Smooth muscle cell (in vitro differentiated cells): ENCODE data around the gene SGK1. TPM values are rescaled to one million over a fixed set of nuclear protein-coding genes. Genes with fewer than 3 reads are reported as not detected.
"Not testable (repeated sequence)": the region's sequence is repeated elsewhere in the genome, so short reads cannot be mapped to it uniquely, and the experiment has no call there.

ENCODE experiments used
- DNase-seq: peaks from one replicate; lab custom pipeline; 2025; ENCODE audit not compliant: unreplicated experiment; lab: John Stamatoyannopoulos, UW
- H2AFZ ChIP-seq: fragments of 200-600 bp; sonication (generic); 2 replicates; pipeline ENCODE4 v1.6.0; 2016; ENCODE audit warnings: antibody characterized with exemption, low read depth, mild to moderate bottlenecking
- H3F3A ChIP-seq: fragments of 200-600 bp; sonication (generic); 2 replicates; pipeline ENCODE4 v1.6.0; 2017; ENCODE audit warnings: antibody characterized with exemption, low read depth
- H3K27ac ChIP-seq: fragments of 200-600 bp; sonication (generic); 2 replicates; pipeline ENCODE4 v1.5.1; 2016; ENCODE audit warnings: low read depth, mild to moderate bottlenecking
- H3K27me3 ChIP-seq: fragments of 200-600 bp; sonication (generic); 2 replicates; pipeline ENCODE4 v1.6.1; 2016; ENCODE audit warnings: low read depth, mild to moderate bottlenecking
- H3K36me3 ChIP-seq: fragments of 200-600 bp; sonication (generic); 2 replicates; pipeline ENCODE4 v1.5.1; 2016; ENCODE audit warnings: low read depth
- H3K4me1 ChIP-seq: fragments of 200-600 bp; sonication (generic); 2 replicates; pipeline ENCODE4 v1.5.1; 2016; ENCODE audit warnings: low read depth
- H3K4me2 ChIP-seq: fragments of 200-600 bp; sonication (generic); 2 replicates; pipeline ENCODE4 v1.6.0; 2016; ENCODE audit warnings: mild to moderate bottlenecking
- H3K4me3 ChIP-seq: fragments of 200-600 bp; sonication (generic); 2 replicates; pipeline ENCODE4 v1.5.1; 2016; ENCODE audit warnings: mild to moderate bottlenecking
- H3K79me2 ChIP-seq: fragments of 200-600 bp; sonication (generic); 2 replicates; pipeline ENCODE4 v1.6.0; 2016; ENCODE audit warnings: low read depth, mild to moderate bottlenecking
- H3K9ac ChIP-seq: fragments of 200-600 bp; sonication (generic); 2 replicates; pipeline ENCODE4 v1.6.0; 2016; ENCODE audit warnings: low read depth
- H3K9me3 ChIP-seq: fragments of 200-600 bp; sonication (generic); replicated peaks from 2 replicates; pipeline ENCODE4 v1.5.1; 2016; ENCODE audit warnings: low read depth
- H4K20me1 ChIP-seq: fragments of 200-600 bp; sonication (generic); 2 replicates; pipeline ENCODE4 v1.6.0; 2016; ENCODE audit warnings: low read depth
- CTCF ChIP-seq: fragments of 200-600 bp; sonication (generic); IDR thresholded peaks from 2 replicates; pipeline ENCODE4 v1.5.1; 2017; ENCODE audit warnings: borderline replicate concordance, mild to moderate bottlenecking, antibody characterized with exemption; ENCODE audit not compliant: insufficient read depth, poor library complexity, severe bottlenecking
- WGBS: methylation state at CpG from one replicate; pipeline ENCODE4 v1.1.7; 2016; ENCODE audit warnings: low lambda C conversion rate; 5-methylcytosine and 5-hydroxymethylcytosine counted together
- polyA plus RNA-seq: library from polyadenylated mRNA; unstranded; fragments of >200 nt; fragmentation: Nextera tagmentation; extraction: Ambion mirVana; gene quantifications from 2 replicates; pipeline ENCODE4 v1.2.1, GENCODE V29; 2016
- total RNA-seq: library from RNA; depleted of rRNA; stranded (reverse); fragments of >200 nt; gene quantifications from 2 replicates; pipeline ENCODE4 v1.2.3, GENCODE V29; 2014

The SGK1 gene
- total and polyA plus RNA-seq, 2 experiments from 2014 or later: 18.9 to 109 TPM

- Histone ChIP-seq H3K9me3 (no peaks in the 10 kb centered on the region), H3K27ac (no peak overlapping the region), H3F3A (no peaks in the 10 kb centered on the region), H4K20me1 (no peaks in the 10 kb centered on the region), H3K27me3 (no peaks in the 10 kb centered on the region), H3K79me2 (no peaks in the 10 kb centered on the region), H2AFZ (no peak overlapping the region), H3K9ac (no peak overlapping the region), H3K4me3 (no peak overlapping the region), H3K36me3 (no peaks in the 10 kb centered on the region), H3K4me1 (no peaks in the 10 kb centered on the region), H3K4me2 (no peak overlapping the region)
- no peak for TF ChIP-seq CTCF
- no peak for DNase-seq
Observed at GRCh38 chr6:134217798-134218140, 100.1 kb downstream of the SGK1 start.

GRCh38 chr6:134217105-134217797 is 100.7 kb downstream of the SGK1 start:
- WGBS: 93% methylated on average over 8 of the region's 8 CpGs
- DNase-seq: no peak
- H2AFZ ChIP-seq: no peak overlapping the region

GRCh38 chr6:134216301-134217010 is 101.5 kb downstream of the SGK1 start:
- H3K4me1 ChIP-seq: no peaks in the 10 kb centered on the region
- H2AFZ ChIP-seq: no peak overlapping the region
- H3K4me3 ChIP-seq: no peak overlapping the region
- no peaks in the 10 kb centered on the region for H4K20me1 ChIP-seq
- no peaks in the 10 kb centered on the region for H3K9me3 ChIP-seq
- no peak overlapping the region for H3K4me2 ChIP-seq
- no peak for TF ChIP-seq CTCF
- no peak overlapping the region for H3K9ac ChIP-seq
- WGBS: 87% methylated on average over 5 of the region's 5 CpGs
- no peaks in the 10 kb centered on the region for H3F3A ChIP-seq
- H3K79me2 ChIP-seq: no peaks in the 10 kb centered on the region
- DNase-seq: no peak
- no peak overlapping the region for H3K27ac ChIP-seq
- H3K27me3 ChIP-seq: no peaks in the 10 kb centered on the region
- no peaks in the 10 kb centered on the region for H3K36me3 ChIP-seq

More at GRCh38 chr6:134217105-134217797, 100.7 kb downstream of the SGK1 start:
- no peaks in the 10 kb centered on the region for H3K27me3 ChIP-seq
- no peak overlapping the region for H3K9ac ChIP-seq
- no peaks in the 10 kb centered on the region for H4K20me1 ChIP-seq
- no peak overlapping the region for H3K4me3 ChIP-seq
- no peaks in the 10 kb centered on the region for H3K36me3 ChIP-seq
- no peak overlapping the region for H3K4me2 ChIP-seq
- no peaks in the 10 kb centered on the region for H3F3A ChIP-seq
- H3K4me1 ChIP-seq: no peaks in the 10 kb centered on the region
- H3K27ac ChIP-seq: no peak overlapping the region
- no peaks in the 10 kb centered on the region for H3K9me3 ChIP-seq
- TF ChIP-seq CTCF: no peak
- no peaks in the 10 kb centered on the region for H3K79me2 ChIP-seq

GRCh38 chr6:134213410-134213809 is 104.5 kb downstream of the SGK1 start:
- not testable (repeated sequence) for H4K20me1 ChIP-seq, H3K79me2 ChIP-seq, H3K27me3 ChIP-seq, H3K9ac ChIP-seq, H3K4me3 ChIP-seq, DNase-seq, H3K27ac ChIP-seq, H3K36me3 ChIP-seq, H2AFZ ChIP-seq, H3K4me1 ChIP-seq, H3K9me3 ChIP-seq, H3F3A ChIP-seq, H3K4me2 ChIP-seq
- 98% methylated on average over 2 of the region's 2 CpGs for WGBS
